B cell (primary cell): Measurements from ENCODE around the gene SRC.

ENCODE experiments used
- EZH2 ChIP-seq: IDR thresholded peaks from 2 replicates; pipeline ENCODE4 v1.6.1; 2012; ENCODE audit warnings: borderline replicate concordance, low read depth, mild to moderate bottlenecking, moderate library complexity, low read length; ENCODE audit not compliant: insufficient read depth, poor library complexity, severe bottlenecking
- TF ChIP-seq, protein P1 (sequence below): fragments of 200-600 bp; IDR thresholded peaks from one replicate; pipeline ENCODE4 v1.8.0; 2022; ENCODE audit warnings: antibody characterized with exemption, mild to moderate bottlenecking

DNA sequence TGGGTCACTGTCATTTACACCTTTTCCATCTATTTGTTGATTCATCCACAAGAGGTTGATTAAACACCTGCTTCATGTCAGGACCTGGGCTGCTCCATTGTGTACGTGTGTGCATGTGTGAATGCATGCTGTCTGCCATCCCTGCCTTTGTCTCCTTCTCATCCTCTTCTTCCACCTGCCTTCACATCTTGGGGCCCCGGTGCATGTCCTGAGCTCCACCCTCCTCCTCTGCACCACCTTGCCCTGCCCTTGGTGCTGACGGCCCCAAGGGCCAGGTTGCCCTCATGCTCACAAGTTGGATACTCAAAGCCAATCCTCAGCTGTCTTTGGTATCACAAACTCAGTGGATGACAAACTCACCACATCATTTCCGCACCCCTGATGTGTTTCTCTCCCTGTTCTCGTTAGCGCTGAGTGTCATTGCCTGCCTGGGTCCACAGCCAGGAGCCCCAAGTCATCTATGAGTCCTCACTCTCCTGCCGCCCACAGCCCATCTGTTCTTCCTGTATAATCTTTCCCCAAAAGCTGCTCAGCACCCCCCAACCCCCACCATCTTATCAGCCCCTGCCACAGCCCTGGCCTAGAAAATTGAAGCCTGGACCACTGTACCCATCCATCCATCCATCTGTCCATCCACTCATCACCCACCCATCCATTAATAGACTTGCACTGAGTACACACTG, 85.0 kb downstream of the SRC start:
- TF ChIP-seq, protein P1, sequence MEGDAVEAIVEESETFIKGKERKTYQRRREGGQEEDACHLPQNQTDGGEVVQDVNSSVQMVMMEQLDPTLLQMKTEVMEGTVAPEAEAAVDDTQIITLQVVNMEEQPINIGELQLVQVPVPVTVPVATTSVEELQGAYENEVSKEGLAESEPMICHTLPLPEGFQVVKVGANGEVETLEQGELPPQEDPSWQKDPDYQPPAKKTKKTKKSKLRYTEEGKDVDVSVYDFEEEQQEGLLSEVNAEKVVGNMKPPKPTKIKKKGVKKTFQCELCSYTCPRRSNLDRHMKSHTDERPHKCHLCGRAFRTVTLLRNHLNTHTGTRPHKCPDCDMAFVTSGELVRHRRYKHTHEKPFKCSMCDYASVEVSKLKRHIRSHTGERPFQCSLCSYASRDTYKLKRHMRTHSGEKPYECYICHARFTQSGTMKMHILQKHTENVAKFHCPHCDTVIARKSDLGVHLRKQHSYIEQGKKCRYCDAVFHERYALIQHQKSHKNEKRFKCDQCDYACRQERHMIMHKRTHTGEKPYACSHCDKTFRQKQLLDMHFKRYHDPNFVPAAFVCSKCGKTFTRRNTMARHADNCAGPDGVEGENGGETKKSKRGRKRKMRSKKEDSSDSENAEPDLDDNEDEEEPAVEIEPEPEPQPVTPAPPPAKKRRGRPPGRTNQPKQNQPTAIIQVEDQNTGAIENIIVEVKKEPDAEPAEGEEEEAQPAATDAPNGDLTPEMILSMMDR = no peak
- no peak for TF ChIP-seq EZH2
